Fibroblast of skin of scalp (primary cell): ENCODE data around the gene ARHGEF3.
"Not testable (repeated sequence)": the region's sequence is repeated elsewhere in the genome, so short reads cannot be mapped to it uniquely, and the experiment has no call there.

Experiments used
- DNase-seq: peaks from one replicate; pipeline ENCODE4 v3.0.0-alpha.2; 2013

Gene ARHGEF3

GRCh38 chr3:56720849-56721248 is 80.9 kb downstream of the ARHGEF3 start:
- DNase-seq: no peak

- not testable (repeated sequence) for DNase-seq
Measured at GRCh38 chr3:56718809-56719208, 82.9 kb downstream of the ARHGEF3 start.

GRCh38 chr3:56711344-56711743 is 90.4 kb downstream of the ARHGEF3 start:
- DNase-seq: no peak

- DNase-seq: not testable (repeated sequence)
Measured at GRCh38 chr3:56707412-56707811, 94.3 kb downstream of the ARHGEF3 start.

GRCh38 chr3:56706629-56707028 is 95.1 kb downstream of the ARHGEF3 start:
- no peak for DNase-seq

GRCh38 chr3:56704706-56705105 is 97.0 kb downstream of the ARHGEF3 start:
- DNase-seq: no peak

GRCh38 chr3:56702490-56703315 is 99.0 kb downstream of the ARHGEF3 start:
- peak; percentile 65 for DNase-seq

- no peak for DNase-seq
Measured at GRCh38 chr3:56700151-56700550, 101.6 kb downstream of the ARHGEF3 start.

GRCh38 chr3:56694867-56695683 is 106.7 kb downstream of the ARHGEF3 start:
- no peak for DNase-seq

- DNase-seq: no peak
Measured at GRCh38 chr3:56693750-56694149, 108.0 kb downstream of the ARHGEF3 start.

GRCh38 chr3:56692520-56693433 is 109.0 kb downstream of the ARHGEF3 start:
- not testable (repeated sequence) for DNase-seq

GRCh38 chr3:56692001-56692365 is 109.8 kb downstream of the ARHGEF3 start:
- not testable (repeated sequence) for DNase-seq

GRCh38 chr3:56691165-56692000 is 110.4 kb downstream of the ARHGEF3 start:
- DNase-seq: peak; percentile 2

- DNase-seq: no peak
Measured at GRCh38 chr3:56689303-56689702, 112.4 kb downstream of the ARHGEF3 start.

- DNase-seq: no peak
Measured at GRCh38 chr3:56688191-56688590, 113.6 kb downstream of the ARHGEF3 start.

GRCh38 chr3:56684029-56684428 is 117.7 kb downstream of the ARHGEF3 start:
- DNase-seq: no peak

GRCh38 chr3:56683122-56683817 is 118.5 kb downstream of the ARHGEF3 start, which contains the start of gene TASOR:
TSS of gene TASOR (minus strand) at chr3:56683265. CDS start at chr3:56683006, 259 bp downstream.
- DNase-seq: peak; percentile 86

GRCh38 chr3:56682462-56683121 is 119.2 kb downstream of the ARHGEF3 start:
- DNase-seq: peak; percentile 80

GRCh38 chr3:56681984-56682461 is 119.7 kb downstream of the ARHGEF3 start:
- no peak for DNase-seq

GRCh38 chr3:56680054-56680580 is 121.6 kb downstream of the ARHGEF3 start:
- no peak for DNase-seq
